WTC11 (cell line): ENCODE measurements around the gene BCAR3. TPM values are rescaled to one million over a fixed set of nuclear protein-coding genes. Genes with fewer than 3 reads are reported as not detected.

Experiments
- ATAC-seq: fragments of 200-7000 bp; cut with Tn5 transposase; 2 replicates; pipeline ENCODE4 v1.10.0; 2021; ENCODE audit warnings: mild to moderate bottlenecking, moderate library complexity
- CTCF ChIA-PET: fragments of 300-600 bp; sonication (Branson Sonifier 250); formaldehyde crosslinking; loops from one replicate; lab custom pipeline; 2021; ENCODE audit warnings: antibody characterized with exemption; lab: Charles Lee
- POLR2A ChIA-PET: fragments of 350-600 bp; sonication (Branson Sonifier 250); formaldehyde crosslinking; loops from one replicate; lab custom pipeline; 2021; ENCODE audit warnings: antibody characterized with exemption; lab: Charles Lee
- DNase-seq: peaks from one replicate; pipeline ENCODE4 v3.0.0; 2021; ENCODE audit warnings: low spot score
- H3K27ac Mint-ChIP-seq: 2 replicates; pipeline ENCODE4 v1.8.0; 2021; ENCODE audit warnings: mixed read lengths
- H3K27me3 Mint-ChIP-seq: 2 replicates; pipeline ENCODE4 v1.8.0; 2021; ENCODE audit warnings: low read depth, mild to moderate bottlenecking, moderate library complexity, mixed read lengths
- H3K36me3 Mint-ChIP-seq: 2 replicates; pipeline ENCODE4 v1.8.0; 2021; ENCODE audit warnings: mixed read lengths
- H3K4me1 Mint-ChIP-seq: 2 replicates; pipeline ENCODE4 v1.8.0; 2022; ENCODE audit warnings: mixed read lengths
- H3K4me3 Mint-ChIP-seq: 2 replicates; pipeline ENCODE4 v1.8.0; 2021; ENCODE audit warnings: mild to moderate bottlenecking, moderate library complexity, mixed read lengths
- H3K9me3 Mint-ChIP-seq: 2 replicates; pipeline ENCODE4 v1.8.0; 2021; ENCODE audit warnings: mixed read lengths
- E2F5 ChIP-seq: sonication (generic); formaldehyde crosslinking; IDR thresholded peaks from 2 replicates; pipeline ENCODE4 v1.8.1; 2022; ENCODE audit warnings: mild to moderate bottlenecking, moderate library complexity, missing genetic modification reagents
- ERG ChIP-seq: fragments of 250-450 bp; sonication (Bioruptor Pico); IDR thresholded peaks from 2 replicates; pipeline ENCODE4 v1.8.0; 2021; ENCODE audit warnings: mild to moderate bottlenecking
- FOXP4 ChIP-seq: sonication (generic); formaldehyde crosslinking; IDR thresholded peaks from 2 replicates; pipeline ENCODE4 v1.8.0; 2022; ENCODE audit warnings: mild to moderate bottlenecking, missing genetic modification reagents
- GRHL2 ChIP-seq: fragments of 250-450 bp; sonication (Bioruptor Pico); IDR thresholded peaks from 2 replicates; pipeline ENCODE4 v1.8.0; 2022; ENCODE audit warnings: mild to moderate bottlenecking, moderate library complexity; ENCODE audit not compliant: insufficient replicate concordance, severe bottlenecking
- IRF2 ChIP-seq: sonication (generic); formaldehyde crosslinking; IDR thresholded peaks from 2 replicates; pipeline ENCODE4 v1.8.0; 2022; ENCODE audit warnings: low read depth, missing genetic modification reagents, borderline replicate concordance
- RELA ChIP-seq: sonication (generic); formaldehyde crosslinking; IDR thresholded peaks from 2 replicates; pipeline ENCODE4 v1.8.1; 2022; ENCODE audit warnings: missing genetic modification reagents, mild to moderate bottlenecking, borderline replicate concordance
- RORB ChIP-seq: fragments of 250-450 bp; sonication (Bioruptor Pico); IDR thresholded peaks from 2 replicates; pipeline ENCODE4 v1.9.0; 2021; ENCODE audit warnings: mild to moderate bottlenecking
- TP53 ChIP-seq: sonication (generic); formaldehyde crosslinking; IDR thresholded peaks from 2 replicates; pipeline ENCODE4 v1.8.1; 2023; ENCODE audit warnings: mild to moderate bottlenecking, missing genetic modification reagents
- USF1 ChIP-seq: sonication (generic); formaldehyde crosslinking; IDR thresholded peaks from 2 replicates; pipeline ENCODE4 v1.8.0; 2022; ENCODE audit warnings: mild to moderate bottlenecking, missing genetic modification reagents
- ZMAT4 ChIP-seq: fragments of 250-450 bp; sonication (Bioruptor Pico); IDR thresholded peaks from 2 replicates; pipeline ENCODE4 v1.9.0; 2021; ENCODE audit warnings: mild to moderate bottlenecking
- ZNF121 ChIP-seq: sonication (generic); formaldehyde crosslinking; IDR thresholded peaks from 2 replicates; pipeline ENCODE4 v1.8.0; 2023; ENCODE audit warnings: missing genetic modification reagents
- ZNF671 ChIP-seq: fragments of 250-450 bp; sonication (Bioruptor Pico); IDR thresholded peaks from 2 replicates; pipeline ENCODE4 v1.8.0; 2021; ENCODE audit warnings: mild to moderate bottlenecking
- total RNA-seq: library from RNA; stranded (reverse); gene quantifications from 3 replicates; pipeline ENCODE4 v1.2.3, GENCODE V29; 2021
- TF ChIP-seq, protein P1 (sequence below): sonication (generic); formaldehyde crosslinking; IDR thresholded peaks from 2 replicates; pipeline ENCODE4 v1.8.0; 2023; ENCODE audit warnings: missing genetic modification reagents
- TF ChIP-seq, protein P2 (sequence below): sonication (generic); formaldehyde crosslinking; IDR thresholded peaks from 2 replicates; pipeline ENCODE4 v1.8.1; 2023; ENCODE audit warnings: mild to moderate bottlenecking, missing genetic modification reagents, moderate library complexity
- TF ChIP-seq, protein P3 (sequence below): sonication (generic); formaldehyde crosslinking; IDR thresholded peaks from 2 replicates; pipeline ENCODE4 v1.8.1; 2023; ENCODE audit warnings: mild to moderate bottlenecking, missing genetic modification reagents, borderline replicate concordance

Gene BCAR3
- total RNA-seq, 1 experiment from 2014 or later: 14.8 TPM

DNA sequence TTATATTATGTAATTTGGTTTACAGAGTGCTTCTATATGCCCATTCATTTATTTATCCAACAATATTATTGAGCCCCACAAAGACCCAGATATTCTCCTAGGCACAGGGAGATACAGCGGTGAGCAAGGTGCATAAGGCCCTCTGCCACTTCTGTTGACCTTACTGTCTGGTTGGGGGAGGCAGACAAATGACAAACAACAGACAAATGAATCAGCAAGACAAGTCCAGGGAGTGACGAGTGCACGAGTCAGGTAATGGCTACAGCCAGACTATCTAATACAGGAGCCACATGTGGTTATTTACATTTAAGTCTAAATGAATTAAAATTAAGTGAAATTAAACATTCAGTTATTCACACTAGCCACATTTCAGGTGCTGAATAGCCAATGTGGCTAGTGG is 22.0 kb upstream of the BCAR3 start (continued):
- no peak for TF ChIP-seq USF1 (CRISPR knock-in tag)
- TF ChIP-seq, protein P1, sequence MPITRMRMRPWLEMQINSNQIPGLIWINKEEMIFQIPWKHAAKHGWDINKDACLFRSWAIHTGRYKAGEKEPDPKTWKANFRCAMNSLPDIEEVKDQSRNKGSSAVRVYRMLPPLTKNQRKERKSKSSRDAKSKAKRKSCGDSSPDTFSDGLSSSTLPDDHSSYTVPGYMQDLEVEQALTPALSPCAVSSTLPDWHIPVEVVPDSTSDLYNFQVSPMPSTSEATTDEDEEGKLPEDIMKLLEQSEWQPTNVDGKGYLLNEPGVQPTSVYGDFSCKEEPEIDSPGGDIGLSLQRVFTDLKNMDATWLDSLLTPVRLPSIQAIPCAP (CRISPR knock-in tag): no peak

DNA sequence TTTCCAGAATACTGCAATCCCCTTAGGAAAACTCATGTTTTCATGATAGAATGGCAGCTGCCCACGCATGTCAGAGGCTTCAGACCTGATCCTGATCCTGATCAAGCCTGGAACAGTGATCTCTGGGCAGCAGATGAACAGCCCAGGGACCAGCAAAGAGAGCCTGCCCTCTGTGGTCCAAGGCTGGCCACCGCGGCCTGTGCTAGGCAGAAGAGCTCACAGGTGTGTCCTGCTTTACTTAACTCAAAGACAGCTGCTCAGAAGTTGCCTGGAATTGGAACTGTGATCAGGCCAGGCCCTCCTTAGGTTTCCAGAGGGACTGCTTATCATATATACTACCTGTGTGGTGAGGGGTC is 21.2 kb upstream of the BCAR3 start:
- Mint-ChIP-seq H3K27ac (no peak overlapping the region), H3K36me3 (no peaks in the 10 kb centered on the region), H3K27me3 (no peaks in the 10 kb centered on the region), H3K4me1 (peaks cover 17% of the 10 kb centered on the region), H3K4me3 (no peak overlapping the region)
- no peak for DNase-seq
- POLR2A ChIA-PET: no interaction called here
- TF ChIP-seq ZNF121: peak; percentile 57; the same call in 1 of the 2 replicates
- no peak for TF ChIP-seq RELA (CRISPR knock-in tag)
- TF ChIP-seq IRF2 (CRISPR knock-in tag): no peak
- no peak for TF ChIP-seq RORB (CRISPR knock-in tag)
- TF ChIP-seq, protein P2, sequence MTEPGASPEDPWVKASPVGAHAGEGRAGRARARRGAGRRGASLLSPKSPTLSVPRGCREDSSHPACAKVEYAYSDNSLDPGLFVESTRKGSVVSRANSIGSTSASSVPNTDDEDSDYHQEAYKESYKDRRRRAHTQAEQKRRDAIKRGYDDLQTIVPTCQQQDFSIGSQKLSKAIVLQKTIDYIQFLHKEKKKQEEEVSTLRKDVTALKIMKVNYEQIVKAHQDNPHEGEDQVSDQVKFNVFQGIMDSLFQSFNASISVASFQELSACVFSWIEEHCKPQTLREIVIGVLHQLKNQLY (CRISPR knock-in tag): no peak
- TF ChIP-seq, all 79 proteins: peak for 1
- ATAC-seq: no peak
- no peaks in the 10 kb centered on the region for H3K9me3 Mint-ChIP-seq
- CTCF ChIA-PET: interaction anchor here (0.7 to 1.1 kb wide), 4 partner anchors 12 to 58 kb away, joined by 3 to 4 read pairs (median 3); partner anchors contain the start of gene BCAR3

GRCh38 chr1:93702111-93702827 is 20.6 kb upstream of the BCAR3 start:
- Mint-ChIP-seq H3K9me3 (no peaks in the 10 kb centered on the region), H3K4me1 (peaks cover 17% of the 10 kb centered on the region), H3K4me3 (no peak overlapping the region), H3K36me3 (no peaks in the 10 kb centered on the region), H3K27ac (no peak overlapping the region), H3K27me3 (no peaks in the 10 kb centered on the region)
- CTCF ChIA-PET: interaction anchor here (0.8 to 1.1 kb wide), 3 partner anchors 11 to 57 kb away, joined by 3 read pairs; no protein-coding TSS in a partner anchor
- DNase-seq: no peak
- TF ChIP-seq RELA (CRISPR knock-in tag) (no peak), ZNF671 (CRISPR knock-in tag) (no peak), E2F5 (CRISPR knock-in tag) (no peak), TP53 (CRISPR knock-in tag) (no peak)
- TF ChIP-seq, protein P3, sequence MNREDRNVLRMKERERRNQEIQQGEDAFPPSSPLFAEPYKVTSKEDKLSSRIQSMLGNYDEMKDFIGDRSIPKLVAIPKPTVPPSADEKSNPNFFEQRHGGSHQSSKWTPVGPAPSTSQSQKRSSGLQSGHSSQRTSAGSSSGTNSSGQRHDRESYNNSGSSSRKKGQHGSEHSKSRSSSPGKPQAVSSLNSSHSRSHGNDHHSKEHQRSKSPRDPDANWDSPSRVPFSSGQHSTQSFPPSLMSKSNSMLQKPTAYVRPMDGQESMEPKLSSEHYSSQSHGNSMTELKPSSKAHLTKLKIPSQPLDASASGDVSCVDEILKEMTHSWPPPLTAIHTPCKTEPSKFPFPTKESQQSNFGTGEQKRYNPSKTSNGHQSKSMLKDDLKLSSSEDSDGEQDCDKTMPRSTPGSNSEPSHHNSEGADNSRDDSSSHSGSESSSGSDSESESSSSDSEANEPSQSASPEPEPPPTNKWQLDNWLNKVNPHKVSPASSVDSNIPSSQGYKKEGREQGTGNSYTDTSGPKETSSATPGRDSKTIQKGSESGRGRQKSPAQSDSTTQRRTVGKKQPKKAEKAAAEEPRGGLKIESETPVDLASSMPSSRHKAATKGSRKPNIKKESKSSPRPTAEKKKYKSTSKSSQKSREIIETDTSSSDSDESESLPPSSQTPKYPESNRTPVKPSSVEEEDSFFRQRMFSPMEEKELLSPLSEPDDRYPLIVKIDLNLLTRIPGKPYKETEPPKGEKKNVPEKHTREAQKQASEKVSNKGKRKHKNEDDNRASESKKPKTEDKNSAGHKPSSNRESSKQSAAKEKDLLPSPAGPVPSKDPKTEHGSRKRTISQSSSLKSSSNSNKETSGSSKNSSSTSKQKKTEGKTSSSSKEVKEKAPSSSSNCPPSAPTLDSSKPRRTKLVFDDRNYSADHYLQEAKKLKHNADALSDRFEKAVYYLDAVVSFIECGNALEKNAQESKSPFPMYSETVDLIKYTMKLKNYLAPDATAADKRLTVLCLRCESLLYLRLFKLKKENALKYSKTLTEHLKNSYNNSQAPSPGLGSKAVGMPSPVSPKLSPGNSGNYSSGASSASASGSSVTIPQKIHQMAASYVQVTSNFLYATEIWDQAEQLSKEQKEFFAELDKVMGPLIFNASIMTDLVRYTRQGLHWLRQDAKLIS (CRISPR knock-in tag): no peak
- ATAC-seq: no peak
- POLR2A ChIA-PET: no interaction called here

DNA sequence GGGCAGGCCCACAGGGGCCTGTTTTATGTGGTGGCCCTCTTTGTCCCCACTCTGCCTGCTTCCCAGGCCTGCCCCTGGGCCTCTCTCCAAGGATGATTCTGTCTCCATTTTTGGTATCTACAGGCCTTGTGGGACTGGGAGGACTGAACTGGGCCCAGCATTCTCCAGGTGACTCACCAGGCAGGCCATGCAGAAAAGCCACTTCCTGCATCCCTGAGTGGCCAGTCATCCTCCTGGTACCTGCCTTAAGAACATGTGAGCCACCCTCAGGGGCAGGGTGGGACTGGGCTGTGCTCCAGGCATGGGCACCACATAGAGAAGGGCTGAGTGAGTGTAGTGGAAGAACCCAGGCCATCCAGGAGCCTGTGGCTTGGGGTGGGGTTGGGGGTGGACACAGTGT is 20.0 kb upstream of the BCAR3 start:
- Mint-ChIP-seq H3K36me3 (no peaks in the 10 kb centered on the region), H3K27me3 (no peaks in the 10 kb centered on the region), H3K9me3 (no peaks in the 10 kb centered on the region), H3K4me1 (peaks cover 17% of the 10 kb centered on the region), H3K27ac (no peak overlapping the region), H3K4me3 (no peak overlapping the region)
- ATAC-seq (no peak), DNase-seq (no peak)
- ChIA-PET POLR2A (no interaction called here), CTCF (interaction anchor here (1.5 kb wide), 1 partner anchor 145 kb away, joined by 4 read pairs; no protein-coding TSS in a partner anchor)
- no peak for TF ChIP-seq ERG (CRISPR knock-in tag)
- TF ChIP-seq ZMAT4 (CRISPR knock-in tag): no peak
- TF ChIP-seq, protein P2 (CRISPR knock-in tag): no peak
- TF ChIP-seq GRHL2 (CRISPR knock-in tag): no peak
- no peak for TF ChIP-seq FOXP4
- TF ChIP-seq, all 79 proteins: peak for 0
